BLaER1 treated with 17β-estradiol and CSF1 and Interleukin-3, amounts not matched to agents 10 nM and 100 nM (cell line): Measurements from ENCODE around the gene MAGI2.

Experiments used
- H3K27ac ChIP-seq, 11 experiments: shearing (Covaris generic); formaldehyde crosslinking; 2 replicates each; pipeline ENCODE4 v1.8.1; 2022
- H3K27me3 ChIP-seq, 11 experiments: shearing (Covaris generic); formaldehyde crosslinking; 2 replicates each; pipeline ENCODE4 v1.8.1; 2022
- H3K36me3 ChIP-seq, 11 experiments: shearing (Covaris generic); formaldehyde crosslinking; 2 replicates each; pipeline ENCODE4 v1.8.1; 2022
- H3K4me1 ChIP-seq, 10 experiments: shearing (Covaris generic); formaldehyde crosslinking; 2 replicates each; pipeline ENCODE4 v1.8.1; 2022
- H3K4me2 ChIP-seq, 11 experiments: shearing (Covaris generic); formaldehyde crosslinking; 2 replicates each; pipeline ENCODE4 v1.8.1; 2022
- H3K4me3 ChIP-seq, 10 experiments: shearing (Covaris generic); formaldehyde crosslinking; 2 replicates each; pipeline ENCODE4 v1.8.1; 2022
- H3K9ac ChIP-seq, 11 experiments: shearing (Covaris generic); formaldehyde crosslinking; 2 replicates each; pipeline ENCODE4 v1.8.1; 2022
- H3K9me3 ChIP-seq, 11 experiments: shearing (Covaris generic); formaldehyde crosslinking; replicated peaks in 1 of 11; 2 replicates each; pipeline ENCODE4 v1.8.1; 2022
- H4K20me1 ChIP-seq, 11 experiments: shearing (Covaris generic); formaldehyde crosslinking; 2 replicates each; pipeline ENCODE4 v1.8.1; 2022
- Cebpa-rat ChIP-seq, 11 experiments: shearing (Covaris generic); IDR thresholded peaks; 2 replicates each; pipeline ENCODE4 v1.8.1; 2022

Gene MAGI2

GRCh38 chr7:78543976-78544375, 909.5 kb downstream of the MAGI2 start:
- Histone ChIP-seq H3K4me3 (no peak overlapping the region), H3K27me3 (no peaks in the 10 kb centered on the region), H3K36me3 (no peaks in the 10 kb centered on the region), H4K20me1 (no peaks in the 10 kb centered on the region), H3K27ac (no peak overlapping the region), H3K9ac (no peak overlapping the region), H3K9me3 (no peaks in the 10 kb centered on the region), H3K4me2 (no peak overlapping the region), H3K4me1 (no peaks in the 10 kb centered on the region)
- TF ChIP-seq Cebpa-rat (IDR thresholded peaks at IDR 0.05): no peak

- Histone ChIP-seq H3K27me3 (no peaks in the 10 kb centered on the region), H3K9me3 (no peaks in the 10 kb centered on the region), H3K27ac (no peak overlapping the region), H3K4me3 (no peak overlapping the region), H3K9ac (no peak overlapping the region), H3K36me3 (no peaks in the 10 kb centered on the region), H4K20me1 (no peaks in the 10 kb centered on the region), H3K4me2 (no peak overlapping the region), H3K4me1 (no peaks in the 10 kb centered on the region)
- TF ChIP-seq Cebpa-rat (IDR thresholded peaks at IDR 0.05): no peak
Measured at GRCh38 chr7:78542981-78543380, 910.5 kb downstream of the MAGI2 start.

GRCh38 chr7:78542541-78542940, 910.9 kb downstream of the MAGI2 start:
- Histone ChIP-seq H3K9me3 (no peaks in the 10 kb centered on the region), H3K27ac (no peak overlapping the region)
- TF ChIP-seq Cebpa-rat (IDR thresholded peaks at IDR 0.05): no peak

GRCh38 chr7:78539825-78540224, 913.6 kb downstream of the MAGI2 start:
- no peaks in the 10 kb centered on the region for H3K36me3 ChIP-seq
- no peak overlapping the region for H3K9ac ChIP-seq
- no peak for TF ChIP-seq Cebpa-rat (IDR thresholded peaks at IDR 0.05)
- no peaks in the 10 kb centered on the region for H3K27me3 ChIP-seq
- H3K4me1 ChIP-seq: no peaks in the 10 kb centered on the region
- H3K27ac ChIP-seq: no peak overlapping the region
- H3K4me2 ChIP-seq: no peak overlapping the region
- no peak overlapping the region for H3K4me3 ChIP-seq
- no peaks in the 10 kb centered on the region for H3K9me3 ChIP-seq
- H4K20me1 ChIP-seq: no peaks in the 10 kb centered on the region

More at GRCh38 chr7:78542541-78542940, 910.9 kb downstream of the MAGI2 start:
- Histone ChIP-seq H3K36me3 (no peaks in the 10 kb centered on the region), H3K27me3 (no peaks in the 10 kb centered on the region), H3K4me3 (no peak overlapping the region), H3K4me1 (no peaks in the 10 kb centered on the region), H3K9ac (no peak overlapping the region), H4K20me1 (no peaks in the 10 kb centered on the region), H3K4me2 (no peak overlapping the region)

- Histone ChIP-seq H4K20me1 (no peaks in the 10 kb centered on the region), H3K36me3 (no peaks in the 10 kb centered on the region), H3K4me3 (no peak overlapping the region), H3K27me3 (no peaks in the 10 kb centered on the region), H3K4me2 (no peak overlapping the region), H3K27ac (no peak overlapping the region), H3K9me3 (no peaks in the 10 kb centered on the region), H3K4me1 (no peaks in the 10 kb centered on the region), H3K9ac (no peak overlapping the region)
- no peak for TF ChIP-seq Cebpa-rat (IDR thresholded peaks at IDR 0.05)
Measured at GRCh38 chr7:78535655-78536054, 917.8 kb downstream of the MAGI2 start.

GRCh38 chr7:78530351-78530750, 923.1 kb downstream of the MAGI2 start:
- no peaks in the 10 kb centered on the region for H3K4me1 ChIP-seq
- no peak overlapping the region for H3K4me3 ChIP-seq
- no peaks in the 10 kb centered on the region for H3K36me3 ChIP-seq
- no peaks in the 10 kb centered on the region for H3K27me3 ChIP-seq
- H3K9me3 ChIP-seq: no peaks in the 10 kb centered on the region
- TF ChIP-seq Cebpa-rat (IDR thresholded peaks at IDR 0.05): no peak
- no peak overlapping the region for H3K4me2 ChIP-seq
- H4K20me1 ChIP-seq: no peaks in the 10 kb centered on the region
- no peak overlapping the region for H3K9ac ChIP-seq
- H3K27ac ChIP-seq: no peak overlapping the region

GRCh38 chr7:78529392-78529791, 924.1 kb downstream of the MAGI2 start:
- no peak overlapping the region for H3K27ac ChIP-seq
- no peak overlapping the region for H3K4me2 ChIP-seq

GRCh38 chr7:78528964-78529363, 924.5 kb downstream of the MAGI2 start:
- Histone ChIP-seq H3K4me3 (no peak overlapping the region), H3K9me3 (0 out of 22 replicates have a peak, but pooled peaks cover 0 to 2% (median 0%) of the 10 kb centered on the region in 11 experiments)

More at GRCh38 chr7:78529392-78529791, 924.1 kb downstream of the MAGI2 start:
- Histone ChIP-seq H4K20me1 (no peaks in the 10 kb centered on the region), H3K36me3 (no peaks in the 10 kb centered on the region), H3K4me1 (no peaks in the 10 kb centered on the region), H3K9ac (no peak overlapping the region), H3K9me3 (no peaks in the 10 kb centered on the region), H3K4me3 (no peak overlapping the region), H3K27me3 (no peaks in the 10 kb centered on the region)
- no peak for TF ChIP-seq Cebpa-rat (IDR thresholded peaks at IDR 0.05)

GRCh38 chr7:78523930-78524329, 929.5 kb downstream of the MAGI2 start:
- Histone ChIP-seq H3K27ac (no peak overlapping the region), H3K4me1 (no peaks in the 10 kb centered on the region), H3K4me3 (no peak overlapping the region), H3K27me3 (no peaks in the 10 kb centered on the region), H3K9ac (no peak overlapping the region), H3K4me2 (no peak overlapping the region), H3K36me3 (no peaks in the 10 kb centered on the region), H4K20me1 (no peaks in the 10 kb centered on the region), H3K9me3 (peaks cover 0 to 15% (median 0%) of the 10 kb centered on the region in 11 experiments; a peak in 2 of 22 replicates)
- no peak for TF ChIP-seq Cebpa-rat (IDR thresholded peaks at IDR 0.05)

More at GRCh38 chr7:78528964-78529363, 924.5 kb downstream of the MAGI2 start:
- Histone ChIP-seq H3K27me3 (no peaks in the 10 kb centered on the region), H3K4me2 (no peak overlapping the region), H3K27ac (no peak overlapping the region), H4K20me1 (no peaks in the 10 kb centered on the region), H3K36me3 (no peaks in the 10 kb centered on the region), H3K9ac (no peak overlapping the region), H3K4me1 (no peaks in the 10 kb centered on the region)
- TF ChIP-seq Cebpa-rat (IDR thresholded peaks at IDR 0.05): no peak

- no peak overlapping the region for H3K4me2 ChIP-seq
- TF ChIP-seq Cebpa-rat (IDR thresholded peaks at IDR 0.05): no peak
- H4K20me1 ChIP-seq: no peaks in the 10 kb centered on the region
- peaks cover 0 to 15% (median 0%) of the 10 kb centered on the region in 11 experiments; a peak in 2 of 22 replicates for H3K9me3 ChIP-seq
- H3K4me3 ChIP-seq: no peak overlapping the region
- H3K36me3 ChIP-seq: no peaks in the 10 kb centered on the region
- H3K27ac ChIP-seq: no peak overlapping the region
- H3K4me1 ChIP-seq: no peaks in the 10 kb centered on the region
- H3K9ac ChIP-seq: no peak overlapping the region
- H3K27me3 ChIP-seq: no peaks in the 10 kb centered on the region
Measured at GRCh38 chr7:78521961-78522360, 931.5 kb downstream of the MAGI2 start.
